GM12801 (cell line): ENCODE measurements around the gene MAGI1.

Experiments
- TF ChIP-seq, protein P1 (sequence below): IDR thresholded peaks from one replicate; pipeline ENCODE4 v1.5.1; 2011; ENCODE audit warnings: control low read depth; ENCODE audit not compliant: insufficient read length; ENCODE audit errors: extremely low read depth

MAGI1 gene

DNA sequence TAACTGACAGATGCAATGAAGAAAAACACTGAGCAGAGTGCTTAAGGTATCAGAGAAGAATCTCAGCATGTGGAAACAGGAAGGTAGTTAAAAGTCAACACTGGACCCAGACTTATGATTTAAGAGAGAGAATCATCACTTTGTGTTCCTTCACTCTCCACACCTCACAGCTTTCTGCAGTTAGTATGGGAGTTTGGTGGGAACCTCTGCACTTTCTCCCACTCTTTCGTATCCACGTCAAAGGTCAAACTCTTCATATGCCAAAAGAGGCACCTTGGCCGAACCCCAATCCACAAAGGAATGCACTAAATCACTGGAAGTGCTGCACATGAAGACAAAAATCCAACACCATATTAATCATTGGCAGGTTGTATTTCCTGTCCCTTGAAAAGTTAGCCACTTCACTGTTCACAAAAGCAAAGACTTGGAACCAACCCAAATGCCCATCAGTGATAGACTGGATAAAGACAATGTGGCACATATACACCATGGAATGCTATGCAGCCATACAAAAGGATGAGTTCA, 361.2 kb downstream of the MAGI1 start:
- TF ChIP-seq, protein P1, sequence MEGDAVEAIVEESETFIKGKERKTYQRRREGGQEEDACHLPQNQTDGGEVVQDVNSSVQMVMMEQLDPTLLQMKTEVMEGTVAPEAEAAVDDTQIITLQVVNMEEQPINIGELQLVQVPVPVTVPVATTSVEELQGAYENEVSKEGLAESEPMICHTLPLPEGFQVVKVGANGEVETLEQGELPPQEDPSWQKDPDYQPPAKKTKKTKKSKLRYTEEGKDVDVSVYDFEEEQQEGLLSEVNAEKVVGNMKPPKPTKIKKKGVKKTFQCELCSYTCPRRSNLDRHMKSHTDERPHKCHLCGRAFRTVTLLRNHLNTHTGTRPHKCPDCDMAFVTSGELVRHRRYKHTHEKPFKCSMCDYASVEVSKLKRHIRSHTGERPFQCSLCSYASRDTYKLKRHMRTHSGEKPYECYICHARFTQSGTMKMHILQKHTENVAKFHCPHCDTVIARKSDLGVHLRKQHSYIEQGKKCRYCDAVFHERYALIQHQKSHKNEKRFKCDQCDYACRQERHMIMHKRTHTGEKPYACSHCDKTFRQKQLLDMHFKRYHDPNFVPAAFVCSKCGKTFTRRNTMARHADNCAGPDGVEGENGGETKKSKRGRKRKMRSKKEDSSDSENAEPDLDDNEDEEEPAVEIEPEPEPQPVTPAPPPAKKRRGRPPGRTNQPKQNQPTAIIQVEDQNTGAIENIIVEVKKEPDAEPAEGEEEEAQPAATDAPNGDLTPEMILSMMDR, result no peak

DNA sequence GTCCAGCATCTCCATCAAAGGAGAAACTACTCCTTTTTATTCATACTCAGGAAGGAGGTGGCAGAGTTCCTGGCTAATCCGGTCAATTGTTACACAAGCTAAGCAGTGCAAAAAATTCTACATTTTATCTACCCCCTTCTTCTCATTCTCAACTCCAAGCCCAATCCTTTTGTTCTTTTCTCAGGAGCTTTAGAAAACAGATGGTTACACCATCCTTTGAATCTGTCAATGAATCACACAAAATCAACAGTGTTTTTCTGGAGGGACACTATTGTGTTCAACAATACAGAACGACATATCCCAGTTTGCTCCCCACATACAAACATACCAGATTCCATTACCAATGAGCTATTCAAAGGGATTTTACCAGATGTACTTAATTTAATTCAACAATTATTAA, 362.1 kb downstream of the MAGI1 start:
- TF ChIP-seq, protein P1, result no peak

DNA sequence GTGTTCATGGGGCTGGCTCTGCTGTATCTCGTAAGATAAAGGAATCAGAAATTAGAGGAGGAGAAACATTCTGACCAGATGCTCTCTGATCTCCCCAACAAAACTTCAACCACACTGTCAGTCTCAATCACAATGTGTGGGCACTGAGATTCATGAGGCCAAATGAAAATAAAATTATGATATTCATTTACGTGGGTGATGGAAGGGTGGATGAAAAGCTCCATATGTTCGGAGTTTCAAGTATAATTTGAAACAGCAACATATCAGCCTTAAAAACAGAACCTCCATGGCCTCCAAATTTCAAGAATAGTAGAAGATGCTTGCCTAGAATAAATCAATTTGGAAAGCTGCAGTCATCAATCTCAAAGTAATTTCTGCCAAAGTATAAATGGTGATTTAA, 363.7 kb downstream of the MAGI1 start:
- TF ChIP-seq, protein P1, result no peak

DNA sequence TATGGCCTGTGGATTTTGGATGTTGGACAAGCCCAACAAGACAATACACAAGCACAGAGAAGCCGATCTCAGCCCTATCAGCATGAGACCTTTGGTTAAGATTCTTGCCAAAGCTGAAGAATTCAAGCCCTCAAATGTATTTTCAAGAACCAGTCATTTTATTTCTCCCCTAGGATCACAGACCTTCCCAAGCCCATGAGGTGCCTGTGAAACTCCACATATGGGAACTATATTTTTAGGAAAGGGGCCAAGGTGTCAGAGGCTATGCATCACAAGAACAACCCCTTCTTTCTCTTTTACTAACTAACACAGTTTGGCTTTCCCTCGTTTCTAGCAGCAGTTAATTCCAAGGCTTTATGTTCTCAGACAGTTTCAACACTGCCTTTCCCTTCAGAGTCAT, 364.5 kb downstream of the MAGI1 start:
- TF ChIP-seq, protein P1, result no peak

DNA sequence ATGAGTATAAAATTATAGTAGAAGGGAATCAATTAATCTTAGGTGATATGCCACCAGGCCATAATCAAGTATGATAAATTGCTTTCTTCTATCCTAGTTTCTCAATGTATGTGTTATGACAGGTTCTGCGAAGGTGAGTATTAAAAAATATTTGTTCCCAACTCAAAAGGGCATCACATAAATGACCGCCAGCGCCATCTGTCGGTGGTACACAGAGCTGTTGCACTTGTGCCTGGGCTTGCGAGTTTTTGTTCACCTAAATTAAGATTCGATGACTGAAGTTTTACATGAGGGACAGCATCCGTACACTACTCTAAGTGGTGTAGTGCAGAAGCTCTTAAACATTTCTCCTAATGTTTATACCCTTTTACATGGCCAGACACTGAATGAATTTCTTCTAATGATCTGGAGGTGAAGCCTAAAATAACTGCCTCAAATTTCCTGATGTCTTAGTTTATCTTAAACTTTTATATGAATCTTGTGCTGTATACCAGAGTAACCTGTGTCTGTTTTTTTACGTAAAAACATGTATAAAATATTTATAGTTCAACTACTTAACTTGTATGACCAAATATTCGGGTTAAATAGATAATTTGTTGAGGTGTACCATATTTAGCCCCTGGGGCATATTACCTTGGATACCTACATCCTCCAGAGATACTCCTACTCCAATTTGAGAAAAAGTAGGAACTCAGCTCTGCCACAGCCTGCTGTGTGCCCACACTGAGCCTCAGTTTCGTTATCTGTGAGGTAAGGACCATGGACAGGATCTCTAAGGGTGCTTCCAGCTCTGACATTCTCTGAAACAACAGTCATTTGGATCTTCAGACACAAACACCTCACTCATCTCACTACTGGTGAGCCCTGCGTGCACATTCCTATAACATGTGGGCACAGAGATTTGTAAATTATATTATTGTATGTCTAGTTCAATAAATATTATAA, 365.6 kb downstream of the MAGI1 start:
- TF ChIP-seq, protein P1, result no peak

DNA sequence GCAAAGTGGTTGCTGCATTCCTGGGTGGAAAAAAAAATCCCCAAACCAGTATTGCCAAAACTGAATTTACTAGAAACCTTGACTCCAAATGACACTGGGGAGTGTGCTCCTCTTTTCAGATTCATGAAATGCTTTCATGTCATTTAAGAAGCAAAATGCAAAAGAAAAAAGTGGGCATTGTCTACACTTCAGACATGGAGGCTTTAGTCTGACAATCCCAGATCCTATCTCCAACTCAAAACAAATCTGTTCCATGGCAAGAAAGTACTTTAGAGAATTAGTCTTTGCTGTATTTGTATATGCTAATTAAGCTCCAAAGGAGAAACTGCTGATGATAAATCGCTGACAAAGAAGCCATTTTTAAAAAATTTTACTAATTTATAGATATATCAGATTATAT, 366.7 kb downstream of the MAGI1 start:
- TF ChIP-seq, protein P1, result no peak

DNA sequence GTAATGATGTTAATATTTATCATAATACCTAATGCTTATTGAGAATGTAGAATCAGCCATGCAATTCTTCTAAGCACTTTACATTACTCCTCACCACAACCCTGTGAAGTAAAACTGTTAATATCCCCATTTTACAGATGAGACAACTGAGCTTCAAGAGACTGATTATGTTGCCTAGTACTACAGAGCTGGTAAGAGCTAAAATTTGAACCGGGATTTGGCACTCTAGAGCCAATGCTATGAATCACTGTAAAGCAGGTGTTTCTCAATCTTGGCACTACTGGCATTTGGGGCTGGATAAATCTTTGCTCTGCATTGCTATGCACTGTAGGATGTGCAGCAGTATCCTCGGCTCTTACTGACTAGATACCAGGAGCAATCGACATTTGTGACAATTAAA, 367.7 kb downstream of the MAGI1 start:
- TF ChIP-seq, protein P1, result no peak
